ENCODE results near the gene IL11RA.

DNA sequence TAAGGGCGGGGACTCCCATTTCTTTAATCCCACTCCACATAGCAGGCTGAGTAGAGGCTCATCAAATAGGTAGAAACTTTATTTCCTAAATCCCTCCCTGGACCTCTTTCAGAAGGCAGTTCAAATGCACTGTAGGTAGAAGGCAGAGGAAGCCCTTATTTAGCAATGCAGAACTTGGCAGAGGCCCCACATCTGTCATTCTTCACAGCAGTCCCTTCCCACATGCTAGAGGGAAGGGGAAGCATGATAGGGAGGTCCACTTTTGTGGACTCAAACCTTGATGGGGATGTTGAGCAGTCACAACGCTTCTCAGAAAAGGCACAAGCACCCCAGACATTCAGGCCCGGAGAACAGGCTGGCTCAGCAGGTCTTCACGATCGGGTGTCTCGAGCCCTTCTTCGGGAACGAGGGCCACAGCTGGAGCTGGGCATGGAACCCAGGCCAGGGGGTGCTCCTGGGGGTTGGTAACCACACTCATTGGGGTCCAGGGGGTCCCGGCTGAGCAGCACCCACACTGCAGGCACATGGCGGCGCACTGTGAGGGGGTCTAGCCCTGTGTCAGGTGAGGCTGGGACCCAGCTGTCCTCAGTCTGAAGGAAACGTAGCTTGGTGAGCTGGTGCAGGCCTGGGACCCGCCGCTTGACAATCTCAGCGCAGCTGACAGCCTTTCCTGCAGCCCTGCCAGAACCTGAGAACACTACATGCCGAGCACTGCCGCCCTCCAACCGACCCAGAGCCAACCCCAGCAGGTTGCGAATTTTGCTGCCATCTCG lies 41.4 kb upstream of the IL11RA start:
- TF ChIP-seq, protein P1, sequence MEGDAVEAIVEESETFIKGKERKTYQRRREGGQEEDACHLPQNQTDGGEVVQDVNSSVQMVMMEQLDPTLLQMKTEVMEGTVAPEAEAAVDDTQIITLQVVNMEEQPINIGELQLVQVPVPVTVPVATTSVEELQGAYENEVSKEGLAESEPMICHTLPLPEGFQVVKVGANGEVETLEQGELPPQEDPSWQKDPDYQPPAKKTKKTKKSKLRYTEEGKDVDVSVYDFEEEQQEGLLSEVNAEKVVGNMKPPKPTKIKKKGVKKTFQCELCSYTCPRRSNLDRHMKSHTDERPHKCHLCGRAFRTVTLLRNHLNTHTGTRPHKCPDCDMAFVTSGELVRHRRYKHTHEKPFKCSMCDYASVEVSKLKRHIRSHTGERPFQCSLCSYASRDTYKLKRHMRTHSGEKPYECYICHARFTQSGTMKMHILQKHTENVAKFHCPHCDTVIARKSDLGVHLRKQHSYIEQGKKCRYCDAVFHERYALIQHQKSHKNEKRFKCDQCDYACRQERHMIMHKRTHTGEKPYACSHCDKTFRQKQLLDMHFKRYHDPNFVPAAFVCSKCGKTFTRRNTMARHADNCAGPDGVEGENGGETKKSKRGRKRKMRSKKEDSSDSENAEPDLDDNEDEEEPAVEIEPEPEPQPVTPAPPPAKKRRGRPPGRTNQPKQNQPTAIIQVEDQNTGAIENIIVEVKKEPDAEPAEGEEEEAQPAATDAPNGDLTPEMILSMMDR (IDR thresholded peaks at IDR 0.05) = no peak
- no peak for TF ChIP-seq POLR2A (IDR thresholded peaks at IDR 0.05)

All from uterus (tissue), 2 donors.